Measurements from ENCODE around the gene CETN2. TPM values are rescaled to one million over a fixed set of nuclear protein-coding genes. Genes with fewer than 3 reads are reported as not detected.

The CETN2 gene
- total RNA-seq, 1 experiment from 2014 or later = 24.6 TPM

DNA sequence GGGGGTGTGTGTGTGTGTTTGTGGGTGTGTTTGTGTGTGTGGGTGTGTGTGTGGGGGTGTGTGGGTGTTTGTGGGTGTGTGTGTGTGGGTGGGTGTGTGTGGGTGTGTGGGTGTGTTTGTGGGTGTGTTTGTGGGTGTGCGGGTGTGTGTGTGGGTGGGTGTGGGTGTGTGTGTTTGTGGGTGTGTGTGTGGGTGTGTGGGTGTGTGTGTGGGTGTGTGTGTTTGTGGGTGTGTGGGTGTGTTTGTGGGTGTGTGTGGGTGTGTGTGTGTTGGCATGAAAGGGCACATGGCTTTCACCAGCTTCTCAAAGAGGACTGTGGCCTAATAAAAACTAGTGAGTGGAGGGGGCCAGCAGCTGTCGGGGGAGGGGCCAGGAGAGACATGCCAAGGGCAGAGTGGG is 42.0 kb upstream of the CETN2 start:
- Histone ChIP-seq H3K9ac (ENCODE audit: extremely low read depth, insufficient read length, low read length) (no peak overlapping the region), H2BK20ac (ENCODE audit: low read depth, low read length, poor library complexity, severe bottlenecking) (no peak overlapping the region), H4K5ac (ENCODE audit: insufficient read length, low read depth, low read length) (no peak overlapping the region), H3K27ac (ENCODE audit: insufficient read length, low read depth, low read length) (no peak overlapping the region), H2BK5ac (ENCODE audit: insufficient read length, low read length) (no peak overlapping the region), H3T11ph (ENCODE audit: low read length) (no peak overlapping the region), H3K23me2 (ENCODE audit: insufficient read length, low read depth, low read length, poor library complexity, severe bottlenecking) (no peaks in the 10 kb centered on the region), H3K9me3 (ENCODE audit: control insufficient read depth, low read depth, low read length) (peaks cover 37% of the 10 kb centered on the region), H4K91ac (ENCODE audit: insufficient read length, low read depth, low read length) (no peak overlapping the region), H4K20me1 (ENCODE audit: control insufficient read depth, insufficient read depth, insufficient read length) (no peaks in the 10 kb centered on the region), H2BK15ac (ENCODE audit: low read depth, low read length) (no peak overlapping the region), H3K79me2 (ENCODE audit: insufficient read depth, low read length) (no peaks in the 10 kb centered on the region), H3K18ac (ENCODE audit: insufficient read length, low read depth, low read length) (no peak overlapping the region), H2BK12ac (ENCODE audit: insufficient read length, low read depth, low read length) (no peak overlapping the region), H3K56ac (ENCODE audit: insufficient read length, low read depth, low read length) (no peak overlapping the region), H3K27me3 (ENCODE audit: insufficient read depth, low read length) (no peaks in the 10 kb centered on the region), H3K4me2 (ENCODE audit: insufficient read depth, insufficient read length, low read length) (no peak overlapping the region), H3K4ac (ENCODE audit: low read depth, low read length) (no peak overlapping the region), H3K79me1 (ENCODE audit: insufficient read depth, low read depth, low read length, poor library complexity, severe bottlenecking) (no peaks in the 10 kb centered on the region), H3K14ac (ENCODE audit: insufficient read depth, low read length) (no peak overlapping the region; the same call in 1 of the 2 replicates), H3K23ac (ENCODE audit: insufficient read length, low read depth, low read length) (no peak overlapping the region), H3K4me1 (ENCODE audit: insufficient read depth, low read length) (no peaks in the 10 kb centered on the region), H2BK120ac (ENCODE audit: low read depth, low read length, poor library complexity, severe bottlenecking) (no peak overlapping the region), H2AK5ac (ENCODE audit: insufficient read length, low read length) (no peak overlapping the region), H4K8ac (replicated peaks; ENCODE audit: insufficient read length, low read depth, low read length) (no peak overlapping the region), H2AFZ (ENCODE audit: low read length) (no peak overlapping the region)
- peaks cover 17% of the 10 kb centered on the region for H3K27me3 Mint-ChIP-seq (ENCODE audit: low read depth)
- DNase-seq = no peak
- TF ChIP-seq, protein P1, sequence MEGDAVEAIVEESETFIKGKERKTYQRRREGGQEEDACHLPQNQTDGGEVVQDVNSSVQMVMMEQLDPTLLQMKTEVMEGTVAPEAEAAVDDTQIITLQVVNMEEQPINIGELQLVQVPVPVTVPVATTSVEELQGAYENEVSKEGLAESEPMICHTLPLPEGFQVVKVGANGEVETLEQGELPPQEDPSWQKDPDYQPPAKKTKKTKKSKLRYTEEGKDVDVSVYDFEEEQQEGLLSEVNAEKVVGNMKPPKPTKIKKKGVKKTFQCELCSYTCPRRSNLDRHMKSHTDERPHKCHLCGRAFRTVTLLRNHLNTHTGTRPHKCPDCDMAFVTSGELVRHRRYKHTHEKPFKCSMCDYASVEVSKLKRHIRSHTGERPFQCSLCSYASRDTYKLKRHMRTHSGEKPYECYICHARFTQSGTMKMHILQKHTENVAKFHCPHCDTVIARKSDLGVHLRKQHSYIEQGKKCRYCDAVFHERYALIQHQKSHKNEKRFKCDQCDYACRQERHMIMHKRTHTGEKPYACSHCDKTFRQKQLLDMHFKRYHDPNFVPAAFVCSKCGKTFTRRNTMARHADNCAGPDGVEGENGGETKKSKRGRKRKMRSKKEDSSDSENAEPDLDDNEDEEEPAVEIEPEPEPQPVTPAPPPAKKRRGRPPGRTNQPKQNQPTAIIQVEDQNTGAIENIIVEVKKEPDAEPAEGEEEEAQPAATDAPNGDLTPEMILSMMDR (conservative IDR thresholded peaks at IDR 0.05) = no peak
- peaks cover 7 to 13% of the 10 kb centered on the region in 2 experiments for H3K4me1 Mint-ChIP-seq
- H3K36me3 Mint-ChIP-seq (ENCODE audit: insufficient read depth in 1 of 3, low read depth in 3 of 3) = peaks cover 31 to 43% (median 40%) of the 10 kb centered on the region in 3 experiments
- H3K9me3 Mint-ChIP-seq = peaks cover 83 to 91% of the 10 kb centered on the region in 2 experiments
- WGBS (ENCODE audit: extremely low coverage, insufficient read length, low lambda C conversion rate) = no CpG with 5 or more reads among the region's 2 CpGs
- H3K27ac Mint-ChIP-seq = no peak overlapping the region
- no peak overlapping the region for H3K4me3 Mint-ChIP-seq
